H1 (cell line): ENCODE results near the gene KRTAP2-3. TPM values are rescaled to one million over a fixed set of nuclear protein-coding genes. Genes with fewer than 3 reads are reported as not detected.

Experiments
- CTCF ChIA-PET: fragments of 300-600 bp; sonication (Branson Sonifier 250); formaldehyde crosslinking; loops from one replicate; lab custom pipeline; 2021; ENCODE audit not compliant: partially characterized antibody; lab: Charles Lee
- POLR2A ChIA-PET: fragments of 300-600 bp; sonication (Branson Sonifier 250); formaldehyde crosslinking; loops from one replicate; lab custom pipeline; 2021; ENCODE audit warnings: inconsistent platforms; ENCODE audit not compliant: partially characterized antibody; lab: Charles Lee
- DNase-seq, 2 experiments: peaks; one replicate each; pipeline versions ENCODE4 v3.0.0 to v3.0.0-alpha.2; 2010 to 2022; ENCODE audit warnings: low spot score in 2 of 2, low read depth in 1 of 2, mixed read lengths in 1 of 2
- FAIRE-seq: peaks from 2 replicates; lab custom pipeline; 2011; peaks lifted over from hg19 to GRCh38; lab: Jason Lieb, UNC
- H2AFZ ChIP-seq: 2 replicates; pipeline ENCODE4 v1.8.1; 2012; ENCODE audit warnings: low read length, inconsistent platforms
- H2AK5ac ChIP-seq: 2 replicates; pipeline ENCODE4 v1.6.1; 2013; ENCODE audit warnings: low read depth, low read length
- H2BK120ac ChIP-seq: replicated peaks from 2 replicates; pipeline ENCODE3; 2013; ENCODE audit warnings: low read depth, low read length, inconsistent platforms
- H2BK12ac ChIP-seq: 2 replicates; pipeline ENCODE4 v1.6.1; 2013; ENCODE audit warnings: low read depth, low read length
- H2BK15ac ChIP-seq: 2 replicates; pipeline ENCODE4 v1.6.1; 2013; ENCODE audit warnings: low read length
- H2BK20ac ChIP-seq: 2 replicates; pipeline ENCODE4 v1.6.1; 2013; ENCODE audit warnings: low read length
- H2BK5ac ChIP-seq: 2 replicates; pipeline ENCODE4 v1.6.1; 2013; ENCODE audit warnings: low read depth, low read length
- H3K14ac ChIP-seq: 2 replicates; pipeline ENCODE4 v1.6.1; 2013; ENCODE audit warnings: inconsistent platforms; ENCODE audit not compliant: insufficient read length
- H3K18ac ChIP-seq: 2 replicates; pipeline ENCODE4 v1.6.1; 2013; ENCODE audit warnings: low read length; ENCODE audit errors: extremely low read depth
- H3K23ac ChIP-seq: 2 replicates; pipeline ENCODE4 v1.6.1; 2013; ENCODE audit warnings: inconsistent platforms; ENCODE audit not compliant: insufficient read length
- H3K23me2 ChIP-seq: 2 replicates; pipeline ENCODE4 v1.6.1; 2013; ENCODE audit warnings: low read depth, low read length
- H3K27ac ChIP-seq: 2 replicates; pipeline ENCODE4 v1.6.1; 2011; ENCODE audit warnings: low read depth, low read length, inconsistent platforms
- H3K27me3 ChIP-seq, 4 experiments: replicated peaks in 1 of 4; 1 replicate in 1 of 4; 2 replicates in 3 of 4; pipeline versions ENCODE4 v1.6.1 to v1.8.1; 2011 to 2013; ENCODE audit warnings: low read length in 3 of 4, mild to moderate bottlenecking in 3 of 4, inconsistent platforms in 2 of 4, mixed read lengths in 2 of 4, moderate library complexity in 1 of 4; ENCODE audit not compliant: control insufficient read depth in 3 of 4, insufficient read depth in 3 of 4; ENCODE audit errors: extremely low read depth in 1 of 4
- H3K36me3 ChIP-seq, 4 experiments: 2 replicates each; pipeline versions ENCODE4 v1.6.1 to v1.8.1; 2011 to 2013; ENCODE audit warnings: mild to moderate bottlenecking in 4 of 4, low read length in 3 of 4, moderate library complexity in 2 of 4, control low read depth in 1 of 4, inconsistent platforms in 1 of 4; ENCODE audit not compliant: insufficient read depth in 4 of 4, control insufficient read depth in 2 of 4
- H3K4ac ChIP-seq: replicated peaks from 2 replicates; pipeline ENCODE3; 2013; ENCODE audit warnings: low read length, low read depth, mixed read lengths, inconsistent platforms; ENCODE audit not compliant: insufficient read length
- H3K4me1 ChIP-seq, 4 experiments: replicated peaks in 1 of 4; 1 replicate in 1 of 4; 2 replicates in 3 of 4; pipeline versions ENCODE4 v1.6.1 to v1.8.1; 2011 to 2013; ENCODE audit warnings: low read length in 3 of 4, inconsistent platforms in 2 of 4, mixed read lengths in 1 of 4; ENCODE audit not compliant: insufficient read depth in 4 of 4, control insufficient read depth in 3 of 4
- H3K4me2 ChIP-seq, 2 experiments: 2 replicates each; pipeline versions ENCODE4 v1.6.1 to v1.8.1; 2011 to 2013; ENCODE audit warnings: low read depth in 2 of 2, low read length in 2 of 2, control low read depth in 1 of 2, inconsistent platforms in 1 of 2, mild to moderate bottlenecking in 1 of 2; ENCODE audit not compliant: insufficient read depth in 1 of 2
- H3K4me3 ChIP-seq, 4 experiments: fragments of 200-600, 300-600 bp in 1 of 4; sonication (generic), shearing (Covaris generic), sonication (Bioruptor Twin) in 1 of 4; 2 replicates each; pipeline versions ENCODE4 v1.5.1 to v1.8.1; 2011 to 2016; ENCODE audit warnings: low read length in 4 of 4, low read depth in 3 of 4, control low read depth in 2 of 4, inconsistent platforms in 2 of 4, mild to moderate bottlenecking in 2 of 4, mixed read lengths in 1 of 4, moderate library complexity in 1 of 4; ENCODE audit not compliant: insufficient read depth in 2 of 4; ENCODE audit errors: extremely low read depth in 1 of 4
- H3K56ac ChIP-seq: replicated peaks from 2 replicates; pipeline ENCODE3; 2013; ENCODE audit warnings: low read depth, mild to moderate bottlenecking, mixed read lengths, low read length, inconsistent platforms; ENCODE audit not compliant: insufficient read length
- H3K79me1 ChIP-seq: 2 replicates; pipeline ENCODE4 v1.6.1; 2013; ENCODE audit warnings: low read depth, low read length, control low read depth
- H3K79me2 ChIP-seq, 2 experiments: 2 replicates each; pipeline versions ENCODE4 v1.6.1 to v1.8.1; 2012 to 2013; ENCODE audit warnings: low read length in 2 of 2, mild to moderate bottlenecking in 2 of 2, inconsistent platforms in 1 of 2; ENCODE audit not compliant: insufficient read depth in 2 of 2, control insufficient read depth in 1 of 2
- H3K9ac ChIP-seq, 4 experiments: replicated peaks in 1 of 4; 1 replicate in 1 of 4; 2 replicates in 3 of 4; pipeline versions ENCODE4 v1.6.1 to v1.8.1; 2011 to 2013; ENCODE audit warnings: low read depth in 3 of 4, low read length in 3 of 4, control low read depth in 2 of 4, mild to moderate bottlenecking in 2 of 4, moderate library complexity in 2 of 4, inconsistent platforms in 1 of 4; ENCODE audit errors: extremely low read depth in 1 of 4
- H3K9me3 ChIP-seq, 2 experiments: 2 replicates each; pipeline versions ENCODE4 v1.6.1 to v1.8.1; 2012 to 2013; ENCODE audit warnings: mild to moderate bottlenecking in 2 of 2, moderate library complexity in 2 of 2, control low read depth in 1 of 2, inconsistent platforms in 1 of 2, low read depth in 1 of 2, low read length in 1 of 2, mixed read lengths in 1 of 2; ENCODE audit not compliant: insufficient read depth in 2 of 2
- H4K20me1 ChIP-seq, 2 experiments: replicated peaks in 1 of 2; 2 replicates each; pipeline versions ENCODE3 to v1.8.1; 2011 to 2013; ENCODE audit warnings: inconsistent platforms in 2 of 2, low read length in 2 of 2, mild to moderate bottlenecking in 1 of 2; ENCODE audit not compliant: insufficient read depth in 2 of 2, control insufficient read depth in 1 of 2
- H4K5ac ChIP-seq: 2 replicates; pipeline ENCODE4 v1.6.1; 2013; ENCODE audit warnings: low read length, low read depth, mixed read lengths, inconsistent platforms; ENCODE audit not compliant: insufficient read length
- H4K8ac ChIP-seq: 2 replicates; pipeline ENCODE4 v1.8.0; 2013; ENCODE audit warnings: mild to moderate bottlenecking, moderate library complexity, low read length, inconsistent platforms; ENCODE audit not compliant: insufficient read depth; ENCODE audit errors: extremely low read depth
- H4K91ac ChIP-seq: replicated peaks from 2 replicates; pipeline ENCODE3; 2013; ENCODE audit warnings: low read length, mixed read lengths, inconsistent platforms; ENCODE audit not compliant: insufficient read length
- E2F6 ChIP-seq: IDR thresholded peaks from 2 replicates; pipeline ENCODE4 v1.6.1; 2012; ENCODE audit warnings: inconsistent platforms
- SP1 ChIP-seq: IDR thresholded peaks from 2 replicates; pipeline ENCODE4 v1.6.1; 2011; ENCODE audit warnings: low read depth, low read length
- WGBS, 2 experiments: shearing (Covaris generic) in 1 of 2; methylation state at CpG; one replicate each; pipeline versions ENCODE4 v1.1.6 to v1.1.7; 2013 to 2015; ENCODE audit warnings: low lambda C conversion rate in 2 of 2, mixed read lengths in 2 of 2, inconsistent platforms in 1 of 2, low coverage in 1 of 2, missing lambda C conversion rate in 1 of 2; ENCODE audit not compliant: insufficient replicate concordance in 2 of 2, insufficient coverage in 1 of 2, insufficient read length in 1 of 2; ENCODE audit errors: extremely low coverage in 1 of 2, missing lambda C conversion rate in 1 of 2; 5-methylcytosine and 5-hydroxymethylcytosine counted together
- polyA plus RNA-seq, 7 experiments: library from polyadenylated mRNA; depleted of rRNA in 3 of 7; stranded (reverse) in 5 of 7; unstranded in 2 of 7; fragments of >200 nt in 5 of 7; fragments of 200-250 nt in 2 of 7; gene quantifications; 1 replicate in 5 of 7; 2 replicates in 1 of 7; 4 replicates in 1 of 7; pipeline versions ENCODE4 v1.2.1 to v1.2.3, GENCODE V29; 2011 to 2013; ENCODE audit warnings: missing spikeins in 2 of 7, mixed read lengths in 2 of 7
- total RNA-seq: library from RNA; stranded (reverse); fragmentation: NEBNext Ultra II Directional; extraction: Animal tissue kit (Norgen Biotek cat#: 25700); gene quantifications from 2 replicates; pipeline ENCODE4 v1.2.1, GENCODE V29; 2021

Gene KRTAP2-3
- total and polyA plus RNA-seq, 2 of the 8 experiments (the other 6 are each of a cell fraction or from before 2014, with no cell fraction given): not detected

GRCh38 chr17:41013606-41014005, 46.3 kb downstream of the KRTAP2-3 start:
- ChIA-PET POLR2A (no interaction called here), CTCF (interaction anchor here (1.2 to 1.3 kb wide), 2 partner anchors 50 to 309 kb away, joined by 4 to 5 read pairs; no protein-coding TSS in a partner anchor)
- Histone ChIP-seq H3K27me3 (no peaks in the 10 kb centered on the region; a peak in 1 of 7 replicates), H3K23ac (no peak overlapping the region), H3K79me2 (no peaks in the 10 kb centered on the region), H2BK12ac (no peak overlapping the region), H3K9ac (no peak overlapping the region), H3K4me2 (no peak overlapping the region), H3K4ac (no peak overlapping the region), H4K5ac (no peak overlapping the region), H2BK120ac (no peak overlapping the region), H3K56ac (no peak overlapping the region), H4K8ac (no peak overlapping the region), H3K14ac (no peak overlapping the region), H3K18ac (no peak overlapping the region), H2BK15ac (no peak overlapping the region), H3K4me1 (peaks cover 0 to 8% (median 5%) of the 10 kb centered on the region in 4 experiments; a peak in 6 of 7 replicates), H3K36me3 (no peaks in the 10 kb centered on the region), H2BK5ac (no peak overlapping the region), H4K91ac (no peak overlapping the region), H2AFZ (no peak overlapping the region), H3K9me3 (no peaks in the 10 kb centered on the region), H3K79me1 (no peaks in the 10 kb centered on the region), H3K23me2 (no peaks in the 10 kb centered on the region), H4K20me1 (no peaks in the 10 kb centered on the region), H2BK20ac (no peak overlapping the region), H3K27ac (no peak overlapping the region), H3K4me3 (no peak overlapping the region), H2AK5ac (no peak overlapping the region)
- DNase-seq (no peak), FAIRE-seq (no peak)
- TF ChIP-seq E2F6: no peak
- no peak for TF ChIP-seq SP1
- WGBS, 2 experiments: 77% methylated on average over 1 of the region's 1 CpG; no CpG with 5 or more reads in 1 of the 2 experiments
